ENCODE data around the gene ARMC2.
"Not testable (repeated sequence)": the region's sequence is repeated elsewhere in the genome, so short reads cannot be mapped to it uniquely, and the experiment has no call there.

Gene ARMC2

DNA sequence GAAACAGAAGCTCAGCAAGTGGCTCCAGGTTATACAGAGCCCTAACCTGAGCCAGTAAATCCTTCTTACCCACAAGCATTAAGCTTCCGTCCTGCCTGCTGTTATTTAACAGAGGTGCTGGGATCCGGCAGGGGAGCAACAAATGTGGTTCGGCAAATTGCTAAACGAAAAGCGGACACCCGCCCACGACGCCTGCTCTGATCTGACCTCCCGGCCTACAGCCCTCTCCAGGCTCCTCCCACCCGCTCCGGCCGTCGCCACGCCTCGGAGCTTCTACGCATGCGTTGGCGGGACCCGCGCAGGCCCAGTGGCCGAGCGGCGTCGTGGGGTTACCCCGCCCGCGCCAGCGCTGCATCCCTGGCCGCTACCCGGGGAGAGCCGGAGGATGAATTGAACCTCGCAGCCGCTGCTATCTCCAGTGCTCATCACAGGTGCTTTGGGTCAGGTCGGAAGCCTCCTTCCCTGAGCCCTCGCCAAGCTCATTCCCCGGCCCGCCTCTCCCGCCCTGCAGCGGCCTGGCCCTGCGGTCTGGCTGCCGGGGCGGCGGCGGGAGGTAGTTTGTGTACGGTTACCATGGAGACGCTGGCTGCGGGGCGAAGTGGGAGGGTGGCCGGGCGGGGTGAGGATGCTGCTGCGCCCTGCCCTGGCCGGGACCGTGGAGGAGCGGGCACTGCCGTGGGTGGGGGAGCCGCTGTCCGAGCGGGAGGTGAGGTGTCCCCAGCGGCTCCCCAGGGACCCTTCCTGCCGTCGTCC lies at the start of gene ARMC2:
Gene ARMC2, plus strand, starts transcription at position 307 of the 753 bp plus-strand sequence. CDS start 5,846 bp downstream, outside the sequence.
- peak; percentile 84 for DNase-seq

GRCh38 chr6:108798670-108799353 lies 49.4 kb upstream of the ARMC2 start:
- DNase-seq, result peak; percentile 41

GRCh38 chr6:108799354-108799717 lies 48.9 kb upstream of the ARMC2 start:
- no peak for DNase-seq

- no peak for DNase-seq
These were observed 48.4 kb upstream of the ARMC2 start for GRCh38 chr6:108799791-108800190.

DNA sequence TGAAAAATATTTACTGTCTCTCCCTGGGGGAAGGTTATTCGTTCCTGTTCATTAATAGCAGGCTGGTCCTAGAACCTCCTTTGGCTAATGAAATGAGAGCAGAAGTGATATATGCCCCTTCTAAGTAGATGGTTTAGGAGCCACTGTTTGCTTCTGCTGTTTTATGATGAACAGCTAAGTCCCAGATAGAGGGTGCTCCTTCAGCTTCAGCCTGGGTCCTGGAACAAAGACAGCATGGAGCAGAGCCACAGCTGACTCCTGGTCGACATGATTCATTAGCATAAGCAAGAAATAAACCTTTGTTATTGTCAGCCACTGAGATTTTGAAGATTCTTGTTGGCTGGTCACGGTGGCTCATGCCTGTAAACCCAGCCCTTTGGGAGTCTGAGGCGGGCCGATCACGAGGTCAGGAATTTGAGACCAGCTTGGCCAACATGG lies 47.8 kb upstream of the ARMC2 start:
- no peak for DNase-seq

GRCh38 chr6:108801366-108801765 lies 46.9 kb upstream of the ARMC2 start:
- DNase-seq, result no peak

- DNase-seq, result no peak
These were observed 44.2 kb upstream of the ARMC2 start for GRCh38 chr6:108803982-108804490.

GRCh38 chr6:108804956-108805355 lies 43.3 kb upstream of the ARMC2 start:
- no peak for DNase-seq

DNA sequence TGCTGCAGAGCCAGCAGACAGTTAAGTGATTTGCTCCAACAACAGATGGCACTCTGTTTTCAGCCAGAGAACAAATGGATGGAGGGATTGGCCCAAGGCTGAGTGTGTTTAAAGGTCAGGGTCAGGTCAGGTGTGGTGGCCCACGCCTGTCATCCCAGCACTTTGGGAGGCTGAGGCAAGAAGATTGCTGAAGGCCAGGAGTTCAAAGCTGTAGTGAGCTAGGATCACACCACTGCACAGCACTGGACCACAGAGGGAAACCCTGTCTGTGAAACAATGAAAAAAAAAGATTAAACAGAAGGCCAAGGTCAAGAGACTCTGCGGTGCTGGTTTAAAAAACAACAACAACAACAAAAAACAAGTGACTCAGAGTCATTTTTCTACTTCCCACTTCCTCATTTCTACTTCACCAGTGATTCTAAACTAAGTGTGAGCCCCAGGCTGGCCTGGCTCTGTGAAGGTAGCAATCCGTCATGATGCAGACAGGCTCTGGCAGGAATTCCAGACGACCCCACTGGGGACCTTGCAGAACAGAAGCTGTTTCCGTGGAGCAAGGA lies 42.5 kb upstream of the ARMC2 start:
- no peak for DNase-seq

DNA sequence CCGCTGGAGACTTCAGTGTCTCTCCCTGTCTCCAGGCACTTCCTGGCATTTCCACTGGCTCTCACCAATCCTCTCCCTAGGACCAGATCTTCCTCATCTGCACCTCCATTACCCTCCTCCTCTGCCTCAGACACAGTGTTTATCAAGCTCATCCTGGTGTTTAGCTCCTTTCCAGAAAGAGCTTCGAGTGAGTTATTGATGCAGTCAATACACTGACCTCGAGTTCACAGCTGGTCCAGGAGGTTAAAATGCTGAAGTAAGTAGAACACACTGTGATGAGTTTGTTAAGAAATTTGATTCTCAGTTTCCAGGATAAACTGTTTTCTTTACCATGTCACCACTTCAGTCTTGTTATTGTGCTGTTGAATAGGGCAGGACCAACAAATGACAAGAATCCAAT lies 42.1 kb upstream of the ARMC2 start:
- DNase-seq, result no peak

DNA sequence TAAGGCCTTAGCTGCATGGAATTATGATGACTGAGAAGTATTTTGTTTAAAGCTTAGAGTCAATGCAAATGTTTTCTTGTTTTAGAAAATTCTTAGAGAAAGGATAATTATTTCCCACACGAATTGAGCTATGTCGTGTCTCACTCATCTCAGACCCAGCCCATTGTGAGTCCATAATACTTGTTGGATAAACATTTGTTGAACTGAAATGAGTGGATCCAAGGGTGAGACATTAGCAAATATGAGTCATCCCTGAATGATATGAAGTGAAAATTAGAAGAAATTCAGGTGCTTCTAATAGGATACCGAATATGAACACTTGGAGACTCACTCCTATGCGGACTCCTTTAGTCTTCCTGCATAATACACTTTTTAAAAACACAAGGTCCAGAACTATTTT lies 41.6 kb upstream of the ARMC2 start:
- DNase-seq, result no peak

DNA sequence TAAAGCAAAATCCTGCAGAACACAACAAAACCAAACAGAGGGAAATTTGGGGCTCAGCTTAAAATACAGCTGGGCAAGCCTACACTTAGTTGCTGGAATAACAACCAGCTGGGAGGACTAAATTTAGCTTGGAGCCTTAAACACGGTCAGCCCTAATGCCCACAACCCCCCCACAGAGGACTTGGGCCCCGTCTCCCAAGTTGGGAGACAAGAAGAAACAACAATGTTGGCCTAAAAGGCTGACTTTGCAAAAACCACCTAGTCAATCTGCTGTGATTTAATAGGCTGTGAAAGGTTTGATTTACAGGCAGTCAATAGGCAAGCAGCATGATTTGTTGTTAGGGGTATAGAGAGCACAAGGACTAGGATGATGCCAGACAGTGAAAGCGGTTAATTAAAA lies 40.3 kb upstream of the ARMC2 start:
- no peak for DNase-seq

GRCh38 chr6:108809211-108809610 lies 39.0 kb upstream of the ARMC2 start:
- no peak for DNase-seq

DNA sequence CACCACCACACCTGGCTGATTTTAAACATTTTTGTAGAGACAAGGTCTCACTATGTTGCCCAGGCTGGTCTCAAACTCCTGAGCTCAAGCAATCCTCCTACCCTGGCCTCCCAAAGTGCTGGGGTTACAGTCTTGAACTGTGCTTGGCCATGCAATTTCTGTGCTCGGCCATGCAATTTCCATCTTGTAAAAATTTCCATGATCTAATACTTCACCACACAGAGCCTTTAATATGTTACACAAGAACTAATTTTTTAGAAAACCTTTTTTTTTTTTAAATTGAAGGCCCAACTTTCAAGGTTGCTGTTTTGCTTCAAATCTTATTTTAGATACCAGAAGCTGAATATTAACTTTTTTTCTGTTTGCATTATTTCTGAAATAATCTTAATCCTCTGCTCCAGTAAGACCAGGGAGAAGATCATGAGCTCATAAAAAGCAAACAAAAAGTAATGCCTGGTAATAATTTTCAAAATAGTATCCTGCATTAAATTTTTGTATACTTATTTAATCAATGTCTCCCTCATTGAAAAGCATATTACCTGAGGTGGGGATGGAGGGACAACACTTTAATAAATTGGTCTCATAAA lies 38.1 kb upstream of the ARMC2 start:
- no peak for DNase-seq

DNA sequence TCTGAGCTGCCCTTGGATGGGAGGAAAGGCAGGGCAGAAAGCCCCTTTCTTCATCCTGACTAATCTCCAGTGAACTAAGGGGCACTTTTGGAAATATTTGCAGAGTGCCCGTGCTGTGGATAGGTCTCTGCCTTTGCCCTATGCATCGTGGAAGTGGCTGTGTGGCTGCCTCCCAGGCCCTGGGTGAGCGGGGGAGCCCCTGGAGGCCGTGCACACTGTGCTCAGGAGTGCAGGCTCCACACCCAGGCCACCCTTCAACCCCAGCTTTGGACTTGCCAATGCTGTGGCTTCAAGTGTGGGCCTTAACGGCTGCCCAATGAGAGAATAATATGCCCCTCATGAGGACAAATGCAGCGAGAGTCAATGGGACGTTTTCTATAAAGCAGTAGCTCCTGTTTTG lies 36.7 kb upstream of the ARMC2 start:
- DNase-seq, result no peak

DNA sequence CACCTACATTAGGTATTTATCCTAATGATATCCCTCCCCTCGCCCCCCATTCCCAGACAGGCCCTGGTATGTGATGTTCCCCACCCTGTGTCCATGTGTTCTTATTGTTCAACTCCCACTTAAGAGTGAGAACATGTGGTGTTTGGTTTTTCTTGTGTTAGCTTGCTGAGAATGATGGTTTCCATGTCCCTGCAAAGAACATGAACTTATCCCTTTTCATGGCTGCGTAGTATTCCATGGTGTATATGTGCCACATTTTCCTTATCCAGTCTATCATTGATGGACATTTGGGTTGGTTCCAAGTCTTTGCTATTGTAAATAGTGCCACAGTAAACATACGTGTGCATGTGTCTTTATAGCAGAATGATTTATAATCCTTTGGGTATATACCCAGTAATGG lies 35.0 kb upstream of the ARMC2 start:
- DNase-seq, result not testable (repeated sequence)

- not testable (repeated sequence) for DNase-seq
These were observed 30.9 kb upstream of the ARMC2 start for GRCh38 chr6:108817276-108817675.

DNA sequence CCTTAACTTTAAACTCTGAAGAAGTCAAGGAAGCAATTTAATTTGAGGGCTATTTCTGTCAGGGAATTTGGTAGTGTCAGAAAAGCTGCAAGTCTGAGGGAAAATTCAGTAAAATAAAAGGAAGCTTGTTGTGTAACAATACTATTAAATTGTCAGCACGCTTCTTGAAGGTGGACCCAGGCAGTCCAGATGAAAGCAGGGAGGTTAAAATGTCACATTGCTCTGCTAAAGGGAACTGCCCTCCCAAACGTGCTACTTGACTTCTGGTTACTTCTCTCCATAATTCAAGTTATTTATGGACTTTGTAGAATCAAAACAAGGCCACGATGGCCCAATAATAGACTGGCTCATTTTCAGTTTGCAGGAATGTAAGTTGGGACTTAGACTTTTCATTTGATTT lies 28.2 kb upstream of the ARMC2 start:
- DNase-seq, result no peak

GRCh38 chr6:108822401-108822800 lies 25.8 kb upstream of the ARMC2 start:
- DNase-seq, result no peak

GRCh38 chr6:108825326-108825725 lies 22.9 kb upstream of the ARMC2 start:
- no peak for DNase-seq

DNA sequence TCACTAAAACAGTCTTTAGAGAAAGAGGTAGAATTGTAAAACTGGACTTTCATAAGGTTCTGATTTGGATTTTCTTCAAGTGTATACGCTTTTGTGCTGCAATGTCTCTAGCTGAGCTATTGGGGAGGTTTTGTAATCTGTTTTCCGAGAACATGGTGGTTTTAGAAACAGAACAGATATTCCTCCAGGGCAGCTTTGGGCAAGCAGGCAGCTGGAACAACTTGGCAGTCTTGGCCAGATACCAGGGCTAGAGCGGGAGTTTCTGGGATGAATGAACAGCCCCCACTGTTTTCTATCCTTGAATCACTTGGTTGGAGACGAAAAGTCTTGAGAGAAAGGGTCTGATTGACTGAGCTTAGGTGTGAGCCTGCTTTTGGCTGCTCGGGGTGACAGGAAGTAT lies 17.1 kb upstream of the ARMC2 start:
- DNase-seq, result no peak

GRCh38 chr6:108832738-108833137 lies 15.5 kb upstream of the ARMC2 start:
- DNase-seq, result no peak

- DNase-seq, result peak; percentile 86
These were observed 12.9 kb upstream of the ARMC2 start for GRCh38 chr6:108835218-108835850.

Data from activated CD8-positive, alpha-beta memory T cell treated with anti-CD3 and anti-CD28 coated beads, Interleukin-2, amount 50 U/mL, for 4 hours (primary cell).